ENCODE data around the gene NPIPA3. TPM values are rescaled to one million over a fixed set of nuclear protein-coding genes. Genes with fewer than 3 reads are reported as not detected.

NPIPA3 gene
- total RNA-seq (2022; extraction: Qiagen RNA extraction; ENCODE audit: low read depth), result 0.91 to 2.0 TPM (median 1.4 TPM) in 5 replicates

GRCh38 chr16:14703156-14704011 is at the start of gene NPIPA3:
Gene NPIPA3, plus strand, starts transcription at chr16:14703411. Its CDS starts 5,533 bp downstream, at chr16:14708944.

GRCh38 chr16:14694129-14694528 is 9.1 kb upstream of the NPIPA3 start, which contains the start of gene PLA2G10:
Gene PLA2G10, minus strand, starts transcription at chr16:14694308. Its CDS starts 79 bp downstream, at chr16:14694229.

GRCh38 chr16:14742273-14743128 is 39.3 kb downstream of the NPIPA3 start, which contains the start of gene NPIPA2:
Gene NPIPA2, plus strand, starts transcription at chr16:14742533. Its CDS starts 5,533 bp downstream, at chr16:14748066.

Other genes starting within 250 kb of the NPIPA3 start
- gene PARN, start 73.2 kb upstream of the NPIPA3 start, total RNA-seq (2022; extraction: Qiagen RNA extraction; ENCODE audit: low read depth), result 35.5 to 56.2 TPM (median 39.0 TPM) in 5 replicates
- 84.8 to 102 TPM (median 88.7 TPM) in 5 replicates for gene BFAR, start 70.5 kb upstream of the NPIPA3 start, total RNA-seq (2022; extraction: Qiagen RNA extraction; ENCODE audit: low read depth)
- gene PLA2G10, start 9.1 kb upstream of the NPIPA3 start, total RNA-seq (2022; extraction: Qiagen RNA extraction; ENCODE audit: low read depth), result 0.21 to 0.31 TPM in 2 of 5 replicates, not detected in the others
- gene NPIPA2, start 39.1 kb downstream of the NPIPA3 start, total RNA-seq (2022; extraction: Qiagen RNA extraction; ENCODE audit: low read depth), result 0.97 to 2.0 TPM (median 1.4 TPM) in 5 replicates
- gene NOMO1, start 130.3 kb downstream of the NPIPA3 start, total RNA-seq (2022; extraction: Qiagen RNA extraction; ENCODE audit: low read depth), result 92.4 to 107 TPM (median 95.0 TPM) in 5 replicates
- 34.4 to 48.9 TPM (median 45.0 TPM) in 5 replicates for gene NPIPA1, start 234.0 kb downstream of the NPIPA3 start, total RNA-seq (2022; extraction: Qiagen RNA extraction; ENCODE audit: low read depth)